ENCODE measurements around the gene PC.

GRCh38 chr11:66868726-66869566 is 89.2 kb downstream of the PC start:
- TF ChIP-seq CTCF (IDR thresholded peaks at IDR 0.05; ENCODE audit: extremely low read depth in 1 of 2, insufficient read depth in 1 of 2, low read depth in 1 of 2, low read length in 2 of 2) (no peak), EZH2 (IDR thresholded peaks at IDR 0.05; ENCODE audit: borderline replicate concordance, low read depth, low read length, severe bottlenecking) (no peak), POLR2A (IDR thresholded peaks at IDR 0.05; ENCODE audit: low read depth, low read length) (no peak), POLR2AphosphoS5 (IDR thresholded peaks at IDR 0.05; ENCODE audit: insufficient read depth, low read depth, low read length) (no peak), GATA2 (IDR thresholded peaks at IDR 0.05; ENCODE audit: insufficient read depth, insufficient read length, low read depth, low read length) (no peak), JUN (IDR thresholded peaks at IDR 0.05; ENCODE audit: borderline replicate concordance, insufficient read depth, insufficient read length, low read depth) (no peak), MAX (IDR thresholded peaks at IDR 0.05; ENCODE audit: insufficient read depth, insufficient read length) (no peak)

Measured in endothelial cell of umbilical vein (primary cell).